H1 (cell line): ENCODE measurements around the gene ITPK1. TPM values are rescaled to one million over a fixed set of nuclear protein-coding genes. Genes with fewer than 3 reads are reported as not detected.
A peak's percentile ranks its signal among the peaks of the same experiment; 100 is the strongest.

Experiments
- CTCF ChIA-PET: fragments of 300-600 bp; sonication (Branson Sonifier 250); formaldehyde crosslinking; loops from one replicate; lab custom pipeline; 2021; ENCODE audit not compliant: partially characterized antibody; lab: Charles Lee
- POLR2A ChIA-PET: fragments of 300-600 bp; sonication (Branson Sonifier 250); formaldehyde crosslinking; loops from one replicate; lab custom pipeline; 2021; ENCODE audit warnings: inconsistent platforms; ENCODE audit not compliant: partially characterized antibody; lab: Charles Lee
- DNase-seq, 2 experiments: peaks; one replicate each; pipeline versions ENCODE4 v3.0.0 to v3.0.0-alpha.2; 2010 to 2022; ENCODE audit warnings: low spot score in 2 of 2, low read depth in 1 of 2, mixed read lengths in 1 of 2
- FAIRE-seq: peaks from 2 replicates; lab custom pipeline; 2011; peaks lifted over from hg19 to GRCh38; lab: Jason Lieb, UNC
- H2AFZ ChIP-seq: 2 replicates; pipeline ENCODE4 v1.8.1; 2012; ENCODE audit warnings: low read length, inconsistent platforms
- H2AK5ac ChIP-seq: 2 replicates; pipeline ENCODE4 v1.6.1; 2013; ENCODE audit warnings: low read depth, low read length
- H2BK120ac ChIP-seq: replicated peaks from 2 replicates; pipeline ENCODE3; 2013; ENCODE audit warnings: low read depth, low read length, inconsistent platforms
- H2BK12ac ChIP-seq: 2 replicates; pipeline ENCODE4 v1.6.1; 2013; ENCODE audit warnings: low read depth, low read length
- H2BK15ac ChIP-seq: 2 replicates; pipeline ENCODE4 v1.6.1; 2013; ENCODE audit warnings: low read length
- H2BK20ac ChIP-seq: 2 replicates; pipeline ENCODE4 v1.6.1; 2013; ENCODE audit warnings: low read length
- H2BK5ac ChIP-seq: 2 replicates; pipeline ENCODE4 v1.6.1; 2013; ENCODE audit warnings: low read depth, low read length
- H3K14ac ChIP-seq: 2 replicates; pipeline ENCODE4 v1.6.1; 2013; ENCODE audit warnings: inconsistent platforms; ENCODE audit not compliant: insufficient read length
- H3K18ac ChIP-seq: 2 replicates; pipeline ENCODE4 v1.6.1; 2013; ENCODE audit warnings: low read length; ENCODE audit errors: extremely low read depth
- H3K23ac ChIP-seq: 2 replicates; pipeline ENCODE4 v1.6.1; 2013; ENCODE audit warnings: inconsistent platforms; ENCODE audit not compliant: insufficient read length
- H3K23me2 ChIP-seq: 2 replicates; pipeline ENCODE4 v1.6.1; 2013; ENCODE audit warnings: low read depth, low read length
- H3K27ac ChIP-seq: 2 replicates; pipeline ENCODE4 v1.6.1; 2011; ENCODE audit warnings: low read depth, low read length, inconsistent platforms
- H3K27me3 ChIP-seq, 4 experiments: replicated peaks in 1 of 4; 1 replicate in 1 of 4; 2 replicates in 3 of 4; pipeline versions ENCODE4 v1.6.1 to v1.8.1; 2011 to 2013; ENCODE audit warnings: low read length in 3 of 4, mild to moderate bottlenecking in 3 of 4, inconsistent platforms in 2 of 4, mixed read lengths in 2 of 4, moderate library complexity in 1 of 4; ENCODE audit not compliant: control insufficient read depth in 3 of 4, insufficient read depth in 3 of 4; ENCODE audit errors: extremely low read depth in 1 of 4
- H3K36me3 ChIP-seq, 4 experiments: 2 replicates each; pipeline versions ENCODE4 v1.6.1 to v1.8.1; 2011 to 2013; ENCODE audit warnings: mild to moderate bottlenecking in 4 of 4, low read length in 3 of 4, moderate library complexity in 2 of 4, control low read depth in 1 of 4, inconsistent platforms in 1 of 4; ENCODE audit not compliant: insufficient read depth in 4 of 4, control insufficient read depth in 2 of 4
- H3K4ac ChIP-seq: replicated peaks from 2 replicates; pipeline ENCODE3; 2013; ENCODE audit warnings: low read length, low read depth, mixed read lengths, inconsistent platforms; ENCODE audit not compliant: insufficient read length
- H3K4me1 ChIP-seq, 4 experiments: replicated peaks in 1 of 4; 1 replicate in 1 of 4; 2 replicates in 3 of 4; pipeline versions ENCODE4 v1.6.1 to v1.8.1; 2011 to 2013; ENCODE audit warnings: low read length in 3 of 4, inconsistent platforms in 2 of 4, mixed read lengths in 1 of 4; ENCODE audit not compliant: insufficient read depth in 4 of 4, control insufficient read depth in 3 of 4
- H3K4me2 ChIP-seq, 2 experiments: 2 replicates each; pipeline versions ENCODE4 v1.6.1 to v1.8.1; 2011 to 2013; ENCODE audit warnings: low read depth in 2 of 2, low read length in 2 of 2, control low read depth in 1 of 2, inconsistent platforms in 1 of 2, mild to moderate bottlenecking in 1 of 2; ENCODE audit not compliant: insufficient read depth in 1 of 2
- H3K4me3 ChIP-seq, 4 experiments: fragments of 200-600, 300-600 bp in 1 of 4; sonication (generic), shearing (Covaris generic), sonication (Bioruptor Twin) in 1 of 4; 2 replicates each; pipeline versions ENCODE4 v1.5.1 to v1.8.1; 2011 to 2016; ENCODE audit warnings: low read length in 4 of 4, low read depth in 3 of 4, control low read depth in 2 of 4, inconsistent platforms in 2 of 4, mild to moderate bottlenecking in 2 of 4, mixed read lengths in 1 of 4, moderate library complexity in 1 of 4; ENCODE audit not compliant: insufficient read depth in 2 of 4; ENCODE audit errors: extremely low read depth in 1 of 4
- H3K56ac ChIP-seq: replicated peaks from 2 replicates; pipeline ENCODE3; 2013; ENCODE audit warnings: low read depth, mild to moderate bottlenecking, mixed read lengths, low read length, inconsistent platforms; ENCODE audit not compliant: insufficient read length
- H3K79me1 ChIP-seq: 2 replicates; pipeline ENCODE4 v1.6.1; 2013; ENCODE audit warnings: low read depth, low read length, control low read depth
- H3K79me2 ChIP-seq, 2 experiments: 2 replicates each; pipeline versions ENCODE4 v1.6.1 to v1.8.1; 2012 to 2013; ENCODE audit warnings: low read length in 2 of 2, mild to moderate bottlenecking in 2 of 2, inconsistent platforms in 1 of 2; ENCODE audit not compliant: insufficient read depth in 2 of 2, control insufficient read depth in 1 of 2
- H3K9ac ChIP-seq, 4 experiments: replicated peaks in 1 of 4; 1 replicate in 1 of 4; 2 replicates in 3 of 4; pipeline versions ENCODE4 v1.6.1 to v1.8.1; 2011 to 2013; ENCODE audit warnings: low read depth in 3 of 4, low read length in 3 of 4, control low read depth in 2 of 4, mild to moderate bottlenecking in 2 of 4, moderate library complexity in 2 of 4, inconsistent platforms in 1 of 4; ENCODE audit errors: extremely low read depth in 1 of 4
- H3K9me3 ChIP-seq, 2 experiments: 2 replicates each; pipeline versions ENCODE4 v1.6.1 to v1.8.1; 2012 to 2013; ENCODE audit warnings: mild to moderate bottlenecking in 2 of 2, moderate library complexity in 2 of 2, control low read depth in 1 of 2, inconsistent platforms in 1 of 2, low read depth in 1 of 2, low read length in 1 of 2, mixed read lengths in 1 of 2; ENCODE audit not compliant: insufficient read depth in 2 of 2
- H4K20me1 ChIP-seq, 2 experiments: replicated peaks in 1 of 2; 2 replicates each; pipeline versions ENCODE3 to v1.8.1; 2011 to 2013; ENCODE audit warnings: inconsistent platforms in 2 of 2, low read length in 2 of 2, mild to moderate bottlenecking in 1 of 2; ENCODE audit not compliant: insufficient read depth in 2 of 2, control insufficient read depth in 1 of 2
- H4K5ac ChIP-seq: 2 replicates; pipeline ENCODE4 v1.6.1; 2013; ENCODE audit warnings: low read length, low read depth, mixed read lengths, inconsistent platforms; ENCODE audit not compliant: insufficient read length
- H4K8ac ChIP-seq: 2 replicates; pipeline ENCODE4 v1.8.0; 2013; ENCODE audit warnings: mild to moderate bottlenecking, moderate library complexity, low read length, inconsistent platforms; ENCODE audit not compliant: insufficient read depth; ENCODE audit errors: extremely low read depth
- H4K91ac ChIP-seq: replicated peaks from 2 replicates; pipeline ENCODE3; 2013; ENCODE audit warnings: low read length, mixed read lengths, inconsistent platforms; ENCODE audit not compliant: insufficient read length
- ATF2 ChIP-seq: IDR thresholded peaks from 2 replicates; pipeline ENCODE4 v1.6.1; 2012; ENCODE audit warnings: low read length, inconsistent platforms
- EP300 ChIP-seq, 2 experiments: IDR thresholded peaks; 1 replicate in 1 of 2; 2 replicates in 1 of 2; pipeline ENCODE4 v1.6.1; 2011 to 2012; ENCODE audit warnings: low read depth in 2 of 2, low read length in 2 of 2, mild to moderate bottlenecking in 2 of 2, borderline replicate concordance in 1 of 2, inconsistent platforms in 1 of 2, moderate library complexity in 1 of 2
- JUN ChIP-seq: IDR thresholded peaks from 2 replicates; pipeline ENCODE4 v1.6.1; 2011; ENCODE audit warnings: low read depth, mild to moderate bottlenecking, improper control_type of control experiment, low read length
- NANOG ChIP-seq: IDR thresholded peaks from 2 replicates; pipeline ENCODE4 v1.6.1; 2011; ENCODE audit warnings: low read length, low read depth, mild to moderate bottlenecking, inconsistent platforms; ENCODE audit not compliant: insufficient read depth, poor library complexity, severe bottlenecking
- POU5F1 ChIP-seq: IDR thresholded peaks from 2 replicates; pipeline ENCODE4 v1.6.1; 2011; ENCODE audit warnings: low read depth, mild to moderate bottlenecking, low read length, moderate library complexity
- RNF2 ChIP-seq: fragments of 200-900, 300-1000 bp; sonication (generic); IDR thresholded peaks from 2 replicates; pipeline ENCODE4 v1.7.1; 2016; ENCODE audit warnings: borderline replicate concordance, low read depth, mild to moderate bottlenecking, antibody characterized with exemption, low read length; ENCODE audit not compliant: poor library complexity, severe bottlenecking; ENCODE audit errors: missing control alignments
- SAP30 ChIP-seq: fragments of 300-600 bp; sonication (generic); IDR thresholded peaks from 2 replicates; pipeline ENCODE4 v1.7.1; 2012; ENCODE audit warnings: low read length, moderate library complexity, mild to moderate bottlenecking, inconsistent platforms; ENCODE audit not compliant: insufficient read depth, insufficient replicate concordance
- SIN3A ChIP-seq, 2 experiments: IDR thresholded peaks in 1 of 2; conservative IDR thresholded peaks in 1 of 2; 2 replicates each; pipeline ENCODE4 v1.6.1; 2011 to 2012; ENCODE audit warnings: low read length in 2 of 2, improper control_type of control experiment in 1 of 2, low read depth in 1 of 2, mild to moderate bottlenecking in 1 of 2
- TEAD4 ChIP-seq: IDR thresholded peaks from 2 replicates; pipeline ENCODE4 v1.6.1; 2012; ENCODE audit warnings: low read depth, low read length, inconsistent platforms, mixed read lengths
- WGBS, 2 experiments: shearing (Covaris generic) in 1 of 2; methylation state at CpG; one replicate each; pipeline versions ENCODE4 v1.1.6 to v1.1.7; 2013 to 2015; ENCODE audit warnings: low lambda C conversion rate in 2 of 2, mixed read lengths in 2 of 2, inconsistent platforms in 1 of 2, low coverage in 1 of 2, missing lambda C conversion rate in 1 of 2; ENCODE audit not compliant: insufficient replicate concordance in 2 of 2, insufficient coverage in 1 of 2, insufficient read length in 1 of 2; ENCODE audit errors: extremely low coverage in 1 of 2, missing lambda C conversion rate in 1 of 2; 5-methylcytosine and 5-hydroxymethylcytosine counted together
- polyA plus RNA-seq, 7 experiments: library from polyadenylated mRNA; depleted of rRNA in 3 of 7; stranded (reverse) in 5 of 7; unstranded in 2 of 7; fragments of >200 nt in 5 of 7; fragments of 200-250 nt in 2 of 7; gene quantifications; 1 replicate in 5 of 7; 2 replicates in 1 of 7; 4 replicates in 1 of 7; pipeline versions ENCODE4 v1.2.1 to v1.2.3, GENCODE V29; 2011 to 2013; ENCODE audit warnings: missing spikeins in 2 of 7, mixed read lengths in 2 of 7
- total RNA-seq: library from RNA; stranded (reverse); fragmentation: NEBNext Ultra II Directional; extraction: Animal tissue kit (Norgen Biotek cat#: 25700); gene quantifications from 2 replicates; pipeline ENCODE4 v1.2.1, GENCODE V29; 2021

ITPK1 gene
- total and polyA plus RNA-seq, 2 of the 8 experiments (the other 6 are each of a cell fraction or from before 2014, with no cell fraction given): 108 to 143 TPM

GRCh38 chr14:92907316-92907911, 208.3 kb downstream of the ITPK1 start:
- Histone ChIP-seq H3K79me2 (no peaks in the 10 kb centered on the region), H4K91ac (no peak overlapping the region), H2BK20ac (no peak overlapping the region), H3K9ac (no peak overlapping the region), H3K4me3 (no peak overlapping the region), H3K79me1 (no peaks in the 10 kb centered on the region), H2AK5ac (no peak overlapping the region), H4K5ac (no peak overlapping the region), H4K20me1 (no peaks in the 10 kb centered on the region), H3K18ac (no peak overlapping the region), H2BK15ac (no peak overlapping the region), H3K14ac (no peak overlapping the region), H3K9me3 (peaks cover 0 to 7% of the 10 kb centered on the region in 2 experiments; a peak in 1 of 4 replicates), H2BK12ac (no peak overlapping the region), H3K23me2 (no peaks in the 10 kb centered on the region), H3K4me1 (no peaks in the 10 kb centered on the region; a peak in 1 of 7 replicates), H3K27ac (no peak overlapping the region), H3K4me2 (no peak overlapping the region), H3K56ac (no peak overlapping the region), H2AFZ (peak overlapping the region; percentile 12; the same call in 1 of the 2 replicates), H2BK5ac (no peak overlapping the region), H4K8ac (no peak overlapping the region), H2BK120ac (no peak overlapping the region), H3K4ac (no peak overlapping the region), H3K27me3 (peaks cover 0 to 7% (median 5%) of the 10 kb centered on the region in 4 experiments; a peak in 4 of 7 replicates), H3K23ac (no peak overlapping the region), H3K36me3 (no peaks in the 10 kb centered on the region)
- 82% methylated on average over 6 of the region's 6 CpGs; no CpG with 5 or more reads in 1 of the 2 experiments for WGBS, 2 experiments
- FAIRE-seq (no peak), DNase-seq (no peak)
- CTCF ChIA-PET: interaction anchor here (0.6 kb wide), 1 partner anchor 22 kb away, joined by 3 read pairs; no protein-coding TSS in a partner anchor
- POLR2A ChIA-PET: no interaction called here
- no peak for TF ChIP-seq SAP30
- no peak for TF ChIP-seq ATF2
- no peak for TF ChIP-seq EP300 (IDR thresholded peaks at IDR 0.05; ENCODE audit: borderline replicate concordance in 1 of 2, low read depth in 2 of 2, low read length in 2 of 2)
- TF ChIP-seq SIN3A (conservative IDR thresholded peaks at IDR 0.05 in 1 of 2, IDR thresholded peaks at IDR 0.05 in 1 of 2; ENCODE audit: low read depth in 1 of 2, low read length in 2 of 2): no peak
- no peak for TF ChIP-seq NANOG
- no peak for TF ChIP-seq POU5F1
- TF ChIP-seq TEAD4: no peak
- no peak for TF ChIP-seq JUN
- TF ChIP-seq RNF2: no peak
